Astrocyte of the cerebellum (primary cell): ENCODE results near the gene ITGB2.

Source experiments
- DNase-seq: peaks from one replicate; pipeline ENCODE4 v3.0.0-alpha.2; 2011; ENCODE audit warnings: low read depth
- H3K4me3 ChIP-seq: 2 replicates; pipeline ENCODE4 v1.5.1; 2011; ENCODE audit warnings: mild to moderate bottlenecking, low read depth, low read length, moderate library complexity
- in situ Hi-C: cut with HindIII; loops from 2 replicates; pipeline ENCODE4 v1.10.0; 2017; ENCODE audit warnings: low sequenced_read_pairs
- TF ChIP-seq, protein P1 (sequence below): IDR thresholded peaks from 2 replicates; pipeline ENCODE4 v1.5.1; 2012; ENCODE audit warnings: low read length, low read depth, moderate library complexity, mild to moderate bottlenecking; ENCODE audit errors: missing control alignments

The ITGB2 gene

GRCh38 chr21:44842721-44843445 lies 77.8 kb downstream of the ITGB2 start:
- in situ Hi-C loops: no loop called here
- TF ChIP-seq, protein P1, sequence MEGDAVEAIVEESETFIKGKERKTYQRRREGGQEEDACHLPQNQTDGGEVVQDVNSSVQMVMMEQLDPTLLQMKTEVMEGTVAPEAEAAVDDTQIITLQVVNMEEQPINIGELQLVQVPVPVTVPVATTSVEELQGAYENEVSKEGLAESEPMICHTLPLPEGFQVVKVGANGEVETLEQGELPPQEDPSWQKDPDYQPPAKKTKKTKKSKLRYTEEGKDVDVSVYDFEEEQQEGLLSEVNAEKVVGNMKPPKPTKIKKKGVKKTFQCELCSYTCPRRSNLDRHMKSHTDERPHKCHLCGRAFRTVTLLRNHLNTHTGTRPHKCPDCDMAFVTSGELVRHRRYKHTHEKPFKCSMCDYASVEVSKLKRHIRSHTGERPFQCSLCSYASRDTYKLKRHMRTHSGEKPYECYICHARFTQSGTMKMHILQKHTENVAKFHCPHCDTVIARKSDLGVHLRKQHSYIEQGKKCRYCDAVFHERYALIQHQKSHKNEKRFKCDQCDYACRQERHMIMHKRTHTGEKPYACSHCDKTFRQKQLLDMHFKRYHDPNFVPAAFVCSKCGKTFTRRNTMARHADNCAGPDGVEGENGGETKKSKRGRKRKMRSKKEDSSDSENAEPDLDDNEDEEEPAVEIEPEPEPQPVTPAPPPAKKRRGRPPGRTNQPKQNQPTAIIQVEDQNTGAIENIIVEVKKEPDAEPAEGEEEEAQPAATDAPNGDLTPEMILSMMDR: no peak
- no peak for DNase-seq
- no peak overlapping the region for H3K4me3 ChIP-seq

DNA sequence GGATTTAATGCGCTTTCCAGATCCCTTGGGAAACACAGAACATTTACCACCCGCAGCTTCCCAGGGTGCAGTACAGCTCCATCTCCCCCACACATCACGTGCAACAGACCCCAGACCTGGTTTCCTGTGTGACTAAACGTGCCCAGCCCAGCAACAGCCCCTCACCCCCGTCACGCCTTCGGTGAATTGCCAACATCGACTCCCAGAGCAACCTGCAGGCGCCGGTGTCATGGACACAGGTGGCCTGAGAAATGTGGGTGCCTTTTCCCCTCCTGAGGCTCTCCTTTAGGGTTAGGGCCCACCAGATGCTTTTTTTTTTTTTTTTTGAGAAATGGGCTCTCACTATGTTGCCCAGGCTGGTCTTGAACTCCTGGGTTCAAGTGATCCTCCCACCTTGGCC lies 78.6 kb downstream of the ITGB2 start:
- TF ChIP-seq, protein P1: no peak
- no peak overlapping the region for H3K4me3 ChIP-seq
- no peak for DNase-seq
- in situ Hi-C loops: no loop called here

GRCh38 chr21:44840771-44841170 lies 79.9 kb downstream of the ITGB2 start:
- no peak for DNase-seq
- TF ChIP-seq, protein P1: no peak
- no peak overlapping the region for H3K4me3 ChIP-seq
- in situ Hi-C loops: no loop called here

DNA sequence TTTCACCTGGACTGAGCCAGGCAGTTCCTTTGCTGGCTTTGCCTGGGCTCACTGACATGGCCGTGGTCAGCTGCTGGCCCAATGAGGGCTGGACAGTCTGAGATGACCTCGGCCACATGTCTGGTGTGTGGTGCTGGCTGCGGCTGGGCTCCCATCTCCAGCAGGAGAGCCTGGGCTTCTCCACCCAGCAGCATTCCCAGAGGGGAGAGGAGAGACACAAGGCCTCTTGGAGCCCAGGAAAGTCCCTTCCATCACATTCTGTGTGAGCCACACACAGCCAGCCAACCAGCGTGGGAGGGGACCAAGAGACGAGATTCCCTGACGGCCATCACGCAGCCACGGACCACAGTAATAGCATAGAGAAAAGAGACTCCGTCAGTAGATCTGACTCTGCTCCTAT lies 81.7 kb downstream of the ITGB2 start:
- TF ChIP-seq, protein P1: no peak
- DNase-seq: no peak
- in situ Hi-C loops: no loop called here
- H3K4me3 ChIP-seq: no peak overlapping the region

DNA sequence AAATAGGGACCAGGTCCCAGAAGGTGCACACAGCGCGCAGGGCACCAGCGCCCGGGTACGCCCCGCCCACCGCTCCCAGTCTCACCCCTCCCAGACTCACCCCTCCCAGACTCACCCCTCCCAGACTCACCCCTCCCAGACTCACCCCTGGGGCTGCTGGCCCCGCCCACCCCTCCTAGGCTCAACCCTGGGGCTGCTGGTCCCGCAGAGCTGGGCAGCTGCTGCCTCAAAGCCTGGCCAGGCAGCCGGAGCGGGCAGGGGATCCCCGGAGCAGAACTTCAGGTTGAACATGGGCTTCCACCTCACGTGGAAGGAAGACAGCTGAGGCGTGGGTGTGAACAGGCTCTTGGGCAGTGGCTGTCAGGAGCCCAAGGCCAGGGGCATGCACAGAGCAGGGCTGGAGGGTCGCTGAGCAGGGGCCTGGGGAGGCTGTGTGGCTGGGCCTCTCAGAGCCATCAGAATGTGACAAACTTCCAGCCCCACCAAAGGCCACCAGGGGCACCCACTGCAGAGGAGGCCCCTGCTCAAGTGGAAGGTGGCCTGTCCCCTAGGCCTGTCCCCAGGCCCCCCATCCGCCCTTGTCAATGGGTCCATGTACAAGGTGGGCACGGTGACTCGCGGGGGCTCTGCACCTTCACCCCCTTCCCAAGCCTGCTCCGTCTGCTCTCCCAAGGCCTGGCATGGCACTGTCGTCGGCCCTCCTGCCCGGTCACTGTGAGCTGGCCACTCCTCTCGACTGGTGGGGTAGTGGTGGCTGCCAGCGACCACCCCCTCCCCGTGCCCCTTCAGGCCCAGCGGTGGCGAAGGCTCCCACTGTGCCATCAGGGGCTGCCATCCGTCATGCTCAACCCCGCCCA lies 82.4 kb downstream of the ITGB2 start:
- in situ Hi-C loops: no loop called here
- no peak overlapping the region for H3K4me3 ChIP-seq
- DNase-seq: no peak
- TF ChIP-seq, protein P1: no peak

DNA sequence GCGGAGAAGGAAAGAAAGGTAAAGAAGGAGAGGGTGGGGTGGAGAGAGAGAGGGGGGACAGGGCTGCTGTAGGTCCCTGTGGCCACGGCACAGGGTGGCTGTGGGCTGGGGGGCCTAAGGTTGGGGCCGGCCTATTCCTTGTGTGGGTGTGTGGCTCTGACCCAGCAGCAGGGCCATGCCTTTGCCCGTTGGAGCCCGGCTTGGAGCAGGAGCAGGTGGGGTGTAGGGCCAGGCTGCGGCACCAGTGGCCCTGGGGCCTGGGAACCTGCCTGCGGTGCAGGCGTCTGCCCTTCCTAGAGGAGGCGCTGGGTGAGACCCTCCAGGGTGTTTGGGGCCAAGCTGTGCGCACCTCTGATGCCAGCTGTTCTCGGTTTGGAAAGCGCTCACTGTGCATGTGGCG lies 83.2 kb downstream of the ITGB2 start:
- no peak overlapping the region for H3K4me3 ChIP-seq
- no peak for DNase-seq
- TF ChIP-seq, protein P1: no peak
- in situ Hi-C loops: no loop called here
